ENCODE measurements around the gene PCDH9. TPM values are rescaled to one million over a fixed set of nuclear protein-coding genes. Genes with fewer than 3 reads are reported as not detected.

Gene PCDH9
- polyA plus RNA-seq, 1 of the 3 experiments (the other 2 are of a cell fraction), result 1.3 TPM

DNA sequence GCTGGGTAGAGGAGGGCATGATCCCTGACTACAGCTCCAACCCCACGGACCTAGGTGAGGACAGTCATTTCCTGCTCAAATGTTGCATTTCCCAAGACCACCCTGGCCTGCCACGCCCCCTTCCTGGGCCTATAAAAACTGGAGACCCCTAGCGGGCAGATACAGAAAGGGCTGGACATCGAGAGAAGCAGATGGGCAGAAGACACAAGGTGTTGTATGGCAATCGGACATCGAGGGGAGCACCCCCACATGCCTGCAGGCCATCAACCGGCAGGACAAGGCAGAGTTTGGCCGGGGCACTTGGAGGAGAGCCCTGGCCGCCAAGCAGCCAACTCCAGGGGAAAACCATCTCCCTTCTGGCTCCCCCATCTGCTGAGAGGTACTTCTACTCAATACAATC is 746.4 kb downstream of the PCDH9 start:
- no peaks in the 10 kb centered on the region for H4K20me1 ChIP-seq (ENCODE audit: insufficient read depth)
- H3F3A ChIP-seq (replicated peaks; ENCODE audit: insufficient read depth), result no peaks in the 10 kb centered on the region
- no peak overlapping the region for H3K9ac ChIP-seq
- DNase-seq, result no peak
- no peaks in the 10 kb centered on the region for H3K9me2 ChIP-seq
- no peaks in the 10 kb centered on the region for H3K79me2 ChIP-seq (ENCODE audit: insufficient read depth)
- no peak overlapping the region for H3K4me3 ChIP-seq (ENCODE audit: low read depth in 2 of 2, low read length in 1 of 2)
- H3K36me3 ChIP-seq (replicated peaks in 1 of 2; ENCODE audit: control insufficient read depth in 1 of 2, insufficient read depth in 2 of 2, low read length in 1 of 2), result no peaks in the 10 kb centered on the region
- TF ChIP-seq GABPA (IDR thresholded peaks at IDR 0.05; ENCODE audit: low read depth) (no peak), RXRA (IDR thresholded peaks at IDR 0.05; ENCODE audit: borderline replicate concordance, low read depth) (no peak), EZH2phosphoT487 (IDR thresholded peaks at IDR 0.05; ENCODE audit: borderline replicate concordance, low read depth) (no peak), PBX3 (IDR thresholded peaks at IDR 0.05) (no peak), IRF3 (IDR thresholded peaks at IDR 0.05; ENCODE audit: low read depth, low read length) (no peak), SIN3A (IDR thresholded peaks at IDR 0.05; ENCODE audit: borderline replicate concordance, low read depth, low read length) (no peak), NFIC (IDR thresholded peaks at IDR 0.05; ENCODE audit: borderline replicate concordance) (no peak)
- TF ChIP-seq, protein P1, sequence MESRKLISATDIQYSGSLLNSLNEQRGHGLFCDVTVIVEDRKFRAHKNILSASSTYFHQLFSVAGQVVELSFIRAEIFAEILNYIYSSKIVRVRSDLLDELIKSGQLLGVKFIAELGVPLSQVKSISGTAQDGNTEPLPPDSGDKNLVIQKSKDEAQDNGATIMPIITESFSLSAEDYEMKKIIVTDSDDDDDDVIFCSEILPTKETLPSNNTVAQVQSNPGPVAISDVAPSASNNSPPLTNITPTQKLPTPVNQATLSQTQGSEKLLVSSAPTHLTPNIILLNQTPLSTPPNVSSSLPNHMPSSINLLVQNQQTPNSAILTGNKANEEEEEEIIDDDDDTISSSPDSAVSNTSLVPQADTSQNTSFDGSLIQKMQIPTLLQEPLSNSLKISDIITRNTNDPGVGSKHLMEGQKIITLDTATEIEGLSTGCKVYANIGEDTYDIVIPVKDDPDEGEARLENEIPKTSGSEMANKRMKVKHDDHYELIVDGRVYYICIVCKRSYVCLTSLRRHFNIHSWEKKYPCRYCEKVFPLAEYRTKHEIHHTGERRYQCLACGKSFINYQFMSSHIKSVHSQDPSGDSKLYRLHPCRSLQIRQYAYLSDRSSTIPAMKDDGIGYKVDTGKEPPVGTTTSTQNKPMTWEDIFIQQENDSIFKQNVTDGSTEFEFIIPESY (IDR thresholded peaks at IDR 0.05; ENCODE audit: borderline replicate concordance, low read depth), result no peak
- TF ChIP-seq, protein P2, sequence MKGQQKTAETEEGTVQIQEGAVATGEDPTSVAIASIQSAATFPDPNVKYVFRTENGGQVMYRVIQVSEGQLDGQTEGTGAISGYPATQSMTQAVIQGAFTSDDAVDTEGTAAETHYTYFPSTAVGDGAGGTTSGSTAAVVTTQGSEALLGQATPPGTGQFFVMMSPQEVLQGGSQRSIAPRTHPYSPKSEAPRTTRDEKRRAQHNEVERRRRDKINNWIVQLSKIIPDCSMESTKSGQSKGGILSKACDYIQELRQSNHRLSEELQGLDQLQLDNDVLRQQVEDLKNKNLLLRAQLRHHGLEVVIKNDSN (IDR thresholded peaks at IDR 0.05; ENCODE audit: borderline replicate concordance, low read depth), result no peak
- H3K27ac ChIP-seq (ENCODE audit: low read depth in 2 of 2, low read length in 1 of 2), result no peak overlapping the region
- H3K4me1 ChIP-seq (ENCODE audit: control insufficient read depth in 1 of 2, insufficient read depth in 2 of 2, low read depth in 1 of 2, low read length in 1 of 2), result no peaks in the 10 kb centered on the region
- POLR2A ChIA-PET, result no interaction called here
- WGBS (ENCODE audit: low lambda C conversion rate), result 83% methylated on average over 8 of the region's 9 CpGs
- CTCF ChIA-PET, result no interaction called here
- no peak overlapping the region for H3K4me2 ChIP-seq
- H3K27me3 ChIP-seq (ENCODE audit: insufficient read depth), result no peaks in the 10 kb centered on the region
- no peak overlapping the region for H2AFZ ChIP-seq (ENCODE audit: low read depth)
- no peaks in the 10 kb centered on the region for H3K9me3 ChIP-seq

DNA sequence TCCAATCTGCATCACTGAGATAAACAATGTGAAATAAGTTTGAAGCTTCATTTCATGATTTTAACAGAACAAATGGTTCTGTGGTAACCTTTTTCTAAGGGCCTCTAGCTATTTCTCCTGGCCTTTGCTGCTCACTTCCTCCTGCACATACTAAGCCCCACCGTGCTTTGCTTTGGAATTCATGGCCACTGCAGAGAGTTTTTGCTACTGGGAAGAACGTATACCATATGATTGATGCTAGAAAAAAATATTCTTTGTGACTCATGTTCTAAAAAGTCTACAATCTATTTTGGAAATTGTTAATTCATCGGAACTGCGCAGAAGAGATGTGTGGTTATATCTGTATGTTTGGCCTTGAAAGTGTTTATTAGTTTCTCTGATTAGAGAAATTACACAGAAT is 747.3 kb downstream of the PCDH9 start:
- CTCF ChIA-PET, result no interaction called here
- Histone ChIP-seq H3K4me1 (ENCODE audit: control insufficient read depth in 1 of 2, insufficient read depth in 2 of 2, low read depth in 1 of 2, low read length in 1 of 2) (no peaks in the 10 kb centered on the region), H4K20me1 (ENCODE audit: insufficient read depth) (no peaks in the 10 kb centered on the region), H3K79me2 (ENCODE audit: insufficient read depth) (no peaks in the 10 kb centered on the region), H3F3A (replicated peaks; ENCODE audit: insufficient read depth) (no peaks in the 10 kb centered on the region), H3K9me3 (no peaks in the 10 kb centered on the region), H3K36me3 (replicated peaks in 1 of 2; ENCODE audit: control insufficient read depth in 1 of 2, insufficient read depth in 2 of 2, low read length in 1 of 2) (no peaks in the 10 kb centered on the region), H3K9ac (no peak overlapping the region), H2AFZ (ENCODE audit: low read depth) (no peak overlapping the region), H3K4me3 (ENCODE audit: low read depth in 2 of 2, low read length in 1 of 2) (no peak overlapping the region), H3K27me3 (ENCODE audit: insufficient read depth) (no peaks in the 10 kb centered on the region), H3K27ac (ENCODE audit: low read depth in 2 of 2, low read length in 1 of 2) (no peak overlapping the region), H3K9me2 (no peaks in the 10 kb centered on the region), H3K4me2 (no peak overlapping the region)
- WGBS (ENCODE audit: low lambda C conversion rate), result 67% methylated on average over 4 of the region's 4 CpGs
- no peak for DNase-seq
- POLR2A ChIA-PET, result no interaction called here
- TF ChIP-seq EP300 (IDR thresholded peaks at IDR 0.05; ENCODE audit: borderline replicate concordance in 1 of 2, low read depth in 1 of 2, low read length in 1 of 2), result no peak
- no peak for TF ChIP-seq GABPA (IDR thresholded peaks at IDR 0.05; ENCODE audit: low read depth)
- no peak for TF ChIP-seq FOXJ3 (CRISPR knock-in tag; IDR thresholded peaks at IDR 0.05)
- no peak for TF ChIP-seq CTCF (IDR thresholded peaks at IDR 0.05)
- no peak for TF ChIP-seq YY1 (IDR thresholded peaks at IDR 0.05; ENCODE audit: low read depth)
- no peak for TF ChIP-seq MXI1 (IDR thresholded peaks at IDR 0.05; ENCODE audit: low read depth, low read length)
- no peak for TF ChIP-seq TAF1 (IDR thresholded peaks at IDR 0.05; ENCODE audit: borderline replicate concordance, low read depth, low read length)
- TF ChIP-seq RAD21 (IDR thresholded peaks at IDR 0.05; ENCODE audit: low read length), result no peak
- TF ChIP-seq JUND (IDR thresholded peaks at IDR 0.05), result no peak
- TF ChIP-seq, protein P3, sequence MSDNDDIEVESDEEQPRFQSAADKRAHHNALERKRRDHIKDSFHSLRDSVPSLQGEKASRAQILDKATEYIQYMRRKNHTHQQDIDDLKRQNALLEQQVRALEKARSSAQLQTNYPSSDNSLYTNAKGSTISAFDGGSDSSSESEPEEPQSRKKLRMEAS (IDR thresholded peaks at IDR 0.05; ENCODE audit: low read depth), result no peak
- TF ChIP-seq NFIC (IDR thresholded peaks at IDR 0.05; ENCODE audit: borderline replicate concordance), result no peak
- TF ChIP-seq POLR2AphosphoS5 (IDR thresholded peaks at IDR 0.05; ENCODE audit: low read depth, low read length), result no peak
- no peak for TF ChIP-seq NRF1 (IDR thresholded peaks at IDR 0.05; ENCODE audit: low read depth, low read length)
- TF ChIP-seq SIN3A (IDR thresholded peaks at IDR 0.05; ENCODE audit: borderline replicate concordance, low read depth, low read length), result no peak
- TF ChIP-seq EZH2phosphoT487 (IDR thresholded peaks at IDR 0.05; ENCODE audit: borderline replicate concordance, low read depth), result no peak
- no peak for TF ChIP-seq FOSL2 (IDR thresholded peaks at IDR 0.05; ENCODE audit: borderline replicate concordance, low read depth)

All from SK-N-SH (cell line).